HCT116 (cell line): ENCODE results near the gene TIMM44. TPM values are rescaled to one million over a fixed set of nuclear protein-coding genes. Genes with fewer than 3 reads are reported as not detected.

Experiments
- ATAC-seq: fragments of 200-7000 bp; cut with Tn5 transposase; 2 replicates; pipeline ENCODE4 v1.9.1; 2020; ENCODE audit warnings: mild to moderate bottlenecking, moderate library complexity
- BruUV-seq: library from RNA; stranded (reverse); fragments of 400-500 nt; replicated peaks from 2 replicates; lab custom pipeline; 2021; lab: Mats Ljungman, UMichigan
- CTCF ChIA-PET: fragments of 300-600 bp; sonication (Branson Sonifier 250); formaldehyde crosslinking; loops from one replicate; lab custom pipeline; 2021; ENCODE audit warnings: antibody characterized with exemption; lab: Charles Lee
- POLR2A ChIA-PET: fragments of 300-600, 350-600 bp; sonication (Branson Sonifier 250); formaldehyde crosslinking; loops from one replicate; lab custom pipeline; 2021; ENCODE audit warnings: antibody characterized with exemption; lab: Charles Lee
- RAD21 ChIA-PET, 2 experiments: fragments of 300-600 bp; sonication (Branson Sonifier 250); formaldehyde crosslinking; loops; one replicate each; lab custom pipeline; 2023; ENCODE audit warnings: low total read pairs in 2 of 2; ENCODE audit not compliant: uncharacterized antibody in 2 of 2, unreplicated experiment in 2 of 2, low non-redundant PET in 1 of 2; lab: Charles Lee
- DNase-seq: peaks from one replicate; pipeline ENCODE4 v3.0.0-alpha.2; 2010; ENCODE audit warnings: low read depth, low spot score
- H2AFZ ChIP-seq: fragments of 200-600 bp; shearing (Covaris generic), sonication (generic); 2 replicates; pipeline ENCODE4 v1.6.1; 2017; ENCODE audit warnings: low read depth, mixed run types, mixed read lengths, antibody characterized with exemption, low read length; ENCODE audit not compliant: poor library complexity, severe bottlenecking
- H3K27ac ChIP-seq: 2 replicates; pipeline ENCODE4 v1.5.1; 2012; ENCODE audit warnings: low read depth, low read length
- H3K27me3 ChIP-seq: fragments of 200-600 bp; sonication (generic); 2 replicates; pipeline ENCODE4 v1.6.1; 2016; ENCODE audit warnings: mixed run types, low read length, mixed read lengths; ENCODE audit not compliant: insufficient read depth
- H3K36me3 ChIP-seq, 2 experiments: fragments of 200-500 bp in 1 of 2; fragments of 200-600 bp in 1 of 2; sonication (Bioruptor generic) in 1 of 2; sonication (generic) in 1 of 2; 2 replicates each; pipeline versions ENCODE4 v1.5.1 to v1.6.1; 2014 to 2016; ENCODE audit warnings: low read length in 2 of 2, inconsistent platforms in 1 of 2, mixed read lengths in 1 of 2, mixed run types in 1 of 2; ENCODE audit not compliant: insufficient read depth in 2 of 2, control insufficient read depth in 1 of 2
- H3K4me1 ChIP-seq, 2 experiments: fragments of 200-600 bp in 1 of 2; sonication (generic) in 1 of 2; 2 replicates each; pipeline versions ENCODE4 v1.5.1 to v1.6.1; 2012 to 2017; ENCODE audit warnings: low read length in 2 of 2, inconsistent platforms in 1 of 2, mild to moderate bottlenecking in 1 of 2, mixed read lengths in 1 of 2, mixed run types in 1 of 2, moderate library complexity in 1 of 2; ENCODE audit not compliant: insufficient read depth in 2 of 2, control insufficient read depth in 1 of 2
- H3K4me2 ChIP-seq: fragments of 200-600 bp; sonication (generic); 2 replicates; pipeline ENCODE4 v1.6.1; 2017; ENCODE audit warnings: mixed run types, low read length, mixed read lengths
- H3K4me3 ChIP-seq, 2 experiments: fragments of 200-600 bp in 1 of 2; sonication (generic) in 1 of 2; replicated peaks in 1 of 2; 2 replicates each; pipeline ENCODE4 v1.5.1; 2011 to 2016; ENCODE audit warnings: low read length in 2 of 2, control low read depth in 1 of 2, low read depth in 1 of 2, mild to moderate bottlenecking in 1 of 2, mixed read lengths in 1 of 2, mixed run types in 1 of 2
- H3K79me2 ChIP-seq: fragments of 200-600 bp; sonication (generic); 2 replicates; pipeline ENCODE4 v1.6.1; 2017; ENCODE audit warnings: mild to moderate bottlenecking, mixed run types, low read length, moderate library complexity, mixed read lengths; ENCODE audit not compliant: insufficient read depth
- H3K9ac ChIP-seq: fragments of 200-600 bp; sonication (generic); 2 replicates; pipeline ENCODE4 v1.6.1; 2016; ENCODE audit warnings: low read length, mixed read lengths
- H3K9me2 ChIP-seq: fragments of 200-600 bp; sonication (generic), shearing (Covaris generic); 2 replicates; pipeline ENCODE4 v1.6.1; 2017; ENCODE audit warnings: mixed run types, mild to moderate bottlenecking, moderate library complexity; ENCODE audit not compliant: insufficient read depth
- H3K9me3 ChIP-seq, 2 experiments: fragments of 200-500 bp in 1 of 2; fragments of 200-600 bp in 1 of 2; sonication (Bioruptor generic) in 1 of 2; sonication (generic) in 1 of 2; 2 replicates each; pipeline ENCODE4 v1.6.1; 2014 to 2017; ENCODE audit warnings: low read length in 2 of 2, mixed read lengths in 2 of 2, inconsistent platforms in 1 of 2, low read depth in 1 of 2, mild to moderate bottlenecking in 1 of 2, mixed run types in 1 of 2, moderate library complexity in 1 of 2; ENCODE audit not compliant: control insufficient read depth in 1 of 2, insufficient read depth in 1 of 2
- H4K20me1 ChIP-seq: fragments of 200-600 bp; sonication (generic), shearing (Covaris generic); 2 replicates; pipeline ENCODE4 v1.6.1; 2017; ENCODE audit warnings: mixed run types, mild to moderate bottlenecking, moderate library complexity; ENCODE audit not compliant: insufficient read depth
- CBX3 ChIP-seq: IDR thresholded peaks from 2 replicates; pipeline ENCODE4 v1.6.1; 2012; ENCODE audit warnings: low read depth
- EGR1 ChIP-seq: IDR thresholded peaks from 2 replicates; pipeline ENCODE4 v1.6.1; 2012; ENCODE audit warnings: low read depth
- ELF1 ChIP-seq: IDR thresholded peaks from 2 replicates; pipeline ENCODE4 v1.6.1; 2012; ENCODE audit warnings: low read depth, borderline replicate concordance
- JUND ChIP-seq: IDR thresholded peaks from 2 replicates; pipeline ENCODE4 v1.6.1; 2012
- POLR2A ChIP-seq: IDR thresholded peaks from 2 replicates; pipeline ENCODE4 v1.7.0; 2011; ENCODE audit warnings: borderline replicate concordance; ENCODE audit not compliant: insufficient read depth, insufficient read length; ENCODE audit errors: extremely low read depth
- POLR2AphosphoS5 ChIP-seq: IDR thresholded peaks from 2 replicates; pipeline ENCODE4 v1.6.1; 2011; ENCODE audit warnings: mild to moderate bottlenecking, low read depth, low read length, moderate library complexity
- RAD21 ChIP-seq: IDR thresholded peaks from 2 replicates; pipeline ENCODE4 v1.6.1; 2012; ENCODE audit warnings: low read depth, mild to moderate bottlenecking
- SIN3A ChIP-seq: IDR thresholded peaks from 2 replicates; pipeline ENCODE4 v1.6.1; 2012; ENCODE audit warnings: low read depth
- SP1 ChIP-seq: IDR thresholded peaks from 2 replicates; pipeline ENCODE4 v1.6.1; 2012; ENCODE audit warnings: low read depth
- SRF ChIP-seq: IDR thresholded peaks from 2 replicates; pipeline ENCODE4 v1.6.1; 2012; ENCODE audit warnings: low read depth
- TCF7L2 ChIP-seq: IDR thresholded peaks from 2 replicates; pipeline ENCODE4 v1.7.0; 2011; ENCODE audit warnings: borderline replicate concordance, inconsistent platforms; ENCODE audit not compliant: insufficient read depth, insufficient read length; ENCODE audit errors: extremely low read depth
- YY1 ChIP-seq: IDR thresholded peaks from 2 replicates; pipeline ENCODE4 v1.6.1; 2011; ENCODE audit warnings: low read length, low read depth, moderate library complexity, mild to moderate bottlenecking; ENCODE audit not compliant: insufficient replicate concordance; ENCODE audit errors: extremely low read depth
- ZNF274 ChIP-seq: fragments of 200-500 bp; sonication (Bioruptor generic); IDR thresholded peaks from 2 replicates; pipeline ENCODE4 v1.6.1; 2014; ENCODE audit warnings: mild to moderate bottlenecking, low read depth, low read length, inconsistent platforms
- intact Hi-C: fragments of 100-400 bp; cut with micrococcal nuclease; formaldehyde crosslinking; loops from 2 replicates; pipeline ENCODE4 v1.10.0; 2022
- total RNA-seq: library from RNA; stranded (reverse); gene quantifications from one replicate; pipeline ENCODE4 v1.2.1, GENCODE V29; 2021; ENCODE audit not compliant: unreplicated experiment
- TF ChIP-seq, protein P1 (sequence below): IDR thresholded peaks from 2 replicates; pipeline ENCODE4 v1.6.1; 2012
- TF ChIP-seq, protein P2 (sequence below): IDR thresholded peaks from 2 replicates; pipeline ENCODE4 v1.6.1; 2012
- TF ChIP-seq, protein P3 (sequence below), 3 experiments: fragments of 200-600 bp in 1 of 3; sonication (generic) in 1 of 3; IDR thresholded peaks in 2 of 3; conservative IDR thresholded peaks in 1 of 3; 2 replicates each; pipeline ENCODE4 v1.5.1; 2012 to 2017; ENCODE audit warnings: low read depth in 2 of 3, low read length in 2 of 3, antibody characterized with exemption in 1 of 3, borderline replicate concordance in 1 of 3, control low read depth in 1 of 3, mild to moderate bottlenecking in 1 of 3, mixed read lengths in 1 of 3, mixed run types in 1 of 3, moderate library complexity in 1 of 3; ENCODE audit not compliant: insufficient read depth in 1 of 3

TIMM44 gene
- total RNA-seq, 1 experiment from 2014 or later, result 136 TPM

DNA sequence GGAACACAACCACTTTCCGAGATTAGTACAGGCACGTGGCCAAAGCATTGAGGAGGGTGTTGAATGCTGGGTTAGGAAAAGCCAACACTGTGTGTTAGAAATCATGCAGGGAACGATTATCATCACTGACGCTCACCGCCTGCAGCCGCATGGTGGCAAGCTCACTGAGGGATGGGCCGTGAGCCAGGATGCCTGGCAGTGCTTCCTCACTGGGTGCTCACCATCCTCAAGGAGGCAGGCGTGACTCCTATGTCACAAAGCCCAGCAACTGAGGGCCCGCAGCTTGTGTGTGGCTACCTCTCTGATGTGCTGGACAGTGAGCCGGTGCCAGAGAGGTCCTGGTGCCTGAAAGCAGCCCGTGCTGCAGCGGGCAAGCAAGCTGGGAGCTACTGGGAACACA is 30.4 kb upstream of the TIMM44 start:
- H2AFZ ChIP-seq, result no peak overlapping the region
- no peaks in the 10 kb centered on the region for H3K27me3 ChIP-seq
- RAD21 ChIA-PET, result no interaction called here
- no peak overlapping the region for H3K4me3 ChIP-seq
- BruUV-seq, result no TSS peak
- CTCF ChIA-PET, result no interaction called here
- peaks cover 29 to 40% of the 10 kb centered on the region in 2 experiments; a peak in 3 of 4 replicates for H3K36me3 ChIP-seq
- TF ChIP-seq SP1 (no peak), TCF7L2 (no peak), POLR2AphosphoS5 (no peak), POLR2A (no peak)
- POLR2A ChIA-PET, result no interaction called here
- no peaks in the 10 kb centered on the region for H4K20me1 ChIP-seq
- no peaks in the 10 kb centered on the region for H3K4me1 ChIP-seq
- no peak overlapping the region for H3K9ac ChIP-seq
- peaks cover 44% of the 10 kb centered on the region; the same call in 1 of the 2 replicates for H3K79me2 ChIP-seq
- H3K9me3 ChIP-seq, result no peaks in the 10 kb centered on the region
- H3K9me2 ChIP-seq, result no peaks in the 10 kb centered on the region
- ATAC-seq (no peak), DNase-seq (no peak)
- H3K27ac ChIP-seq, result no peak overlapping the region
- no peak overlapping the region for H3K4me2 ChIP-seq
- intact Hi-C loops, result no loop called here

DNA sequence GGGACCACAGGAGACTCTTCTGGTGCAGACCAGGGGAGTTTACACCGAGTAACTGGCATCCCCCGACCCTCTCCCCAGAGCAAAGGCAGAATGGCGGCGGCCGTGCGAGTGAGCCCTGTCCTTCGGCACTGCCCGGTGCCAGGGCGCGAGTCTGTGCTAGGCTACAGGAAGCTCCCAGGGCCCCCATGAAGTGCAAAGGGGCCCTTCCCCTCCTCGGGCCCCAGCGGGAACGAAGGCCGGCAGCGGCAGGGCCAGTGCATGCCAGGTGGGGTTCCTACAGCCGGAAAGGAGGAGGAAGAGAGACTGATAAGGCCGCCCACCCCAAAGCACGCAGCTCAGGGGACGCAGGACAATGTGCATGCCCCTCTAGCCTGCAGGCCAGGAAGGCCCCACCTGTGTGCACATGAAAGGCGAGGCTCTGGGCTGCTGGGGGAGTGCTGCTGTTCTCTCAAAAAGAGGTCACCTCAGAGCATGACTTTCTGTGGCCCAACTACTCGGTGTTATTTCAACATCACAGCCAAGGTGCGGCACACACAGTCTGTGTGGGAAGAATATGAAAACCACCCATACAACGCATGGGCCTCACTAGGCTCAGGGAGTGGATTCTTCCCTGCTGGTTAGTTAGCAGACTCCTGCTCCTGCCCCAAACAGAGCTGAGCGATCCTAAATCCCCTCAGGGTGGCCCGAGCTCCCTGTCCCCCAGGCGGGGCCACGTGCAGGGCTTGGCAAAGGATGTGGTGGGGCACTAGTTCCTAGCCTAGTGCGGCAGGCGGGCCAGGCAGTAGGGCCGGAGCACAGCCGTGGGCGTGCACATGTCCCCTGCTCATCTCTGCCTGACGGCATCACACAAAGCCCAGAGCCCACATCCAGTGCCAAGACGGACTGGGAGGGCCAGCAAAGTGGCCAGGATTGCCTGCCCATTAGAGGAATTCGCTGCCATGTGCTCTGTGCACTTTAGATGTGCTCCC is 28.4 kb upstream of the TIMM44 start:
- CTCF ChIA-PET, result interaction anchor here (0.5 to 1.5 kb wide), 4 partner anchors 10 to 873 kb away, joined by 3 to 5 read pairs (median 4); no protein-coding TSS in a partner anchor
- H3K79me2 ChIP-seq, result peaks cover 29% of the 10 kb centered on the region; the same call in 1 of the 2 replicates
- no TSS peak for BruUV-seq
- POLR2A ChIA-PET, result no interaction called here
- RAD21 ChIA-PET, result no interaction called here
- intact Hi-C loops, result no loop called here
- no peaks in the 10 kb centered on the region for H4K20me1 ChIP-seq
- H3K9me3 ChIP-seq, result no peaks in the 10 kb centered on the region
- no peaks in the 10 kb centered on the region for H3K9me2 ChIP-seq
- H2AFZ ChIP-seq, result no peak overlapping the region
- no peaks in the 10 kb centered on the region for H3K27me3 ChIP-seq
- no peak overlapping the region for H3K9ac ChIP-seq
- H3K4me2 ChIP-seq, result no peak overlapping the region
- no peak overlapping the region for H3K27ac ChIP-seq
- DNase-seq, result no peak
- peaks cover 42 to 45% of the 10 kb centered on the region in 2 experiments; a peak in 3 of 4 replicates for H3K36me3 ChIP-seq
- H3K4me3 ChIP-seq, result no peak overlapping the region
- no peaks in the 10 kb centered on the region for H3K4me1 ChIP-seq
- peak; percentile 12; the same call in 1 of the 2 replicates for ATAC-seq
- TF ChIP-seq YY1 (no peak), ELF1 (no peak), RAD21 (no peak), EGR1 (no peak), SIN3A (no peak), SP1 (no peak), ZNF274 (no peak), POLR2A (no peak), JUND (no peak), SRF (no peak), CBX3 (no peak)
- TF ChIP-seq, protein P1, sequence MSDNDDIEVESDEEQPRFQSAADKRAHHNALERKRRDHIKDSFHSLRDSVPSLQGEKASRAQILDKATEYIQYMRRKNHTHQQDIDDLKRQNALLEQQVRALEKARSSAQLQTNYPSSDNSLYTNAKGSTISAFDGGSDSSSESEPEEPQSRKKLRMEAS, result no peak
- TF ChIP-seq, protein P2, sequence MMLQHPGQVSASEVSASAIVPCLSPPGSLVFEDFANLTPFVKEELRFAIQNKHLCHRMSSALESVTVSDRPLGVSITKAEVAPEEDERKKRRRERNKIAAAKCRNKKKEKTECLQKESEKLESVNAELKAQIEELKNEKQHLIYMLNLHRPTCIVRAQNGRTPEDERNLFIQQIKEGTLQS, result no peak
- TF ChIP-seq, protein P3, sequence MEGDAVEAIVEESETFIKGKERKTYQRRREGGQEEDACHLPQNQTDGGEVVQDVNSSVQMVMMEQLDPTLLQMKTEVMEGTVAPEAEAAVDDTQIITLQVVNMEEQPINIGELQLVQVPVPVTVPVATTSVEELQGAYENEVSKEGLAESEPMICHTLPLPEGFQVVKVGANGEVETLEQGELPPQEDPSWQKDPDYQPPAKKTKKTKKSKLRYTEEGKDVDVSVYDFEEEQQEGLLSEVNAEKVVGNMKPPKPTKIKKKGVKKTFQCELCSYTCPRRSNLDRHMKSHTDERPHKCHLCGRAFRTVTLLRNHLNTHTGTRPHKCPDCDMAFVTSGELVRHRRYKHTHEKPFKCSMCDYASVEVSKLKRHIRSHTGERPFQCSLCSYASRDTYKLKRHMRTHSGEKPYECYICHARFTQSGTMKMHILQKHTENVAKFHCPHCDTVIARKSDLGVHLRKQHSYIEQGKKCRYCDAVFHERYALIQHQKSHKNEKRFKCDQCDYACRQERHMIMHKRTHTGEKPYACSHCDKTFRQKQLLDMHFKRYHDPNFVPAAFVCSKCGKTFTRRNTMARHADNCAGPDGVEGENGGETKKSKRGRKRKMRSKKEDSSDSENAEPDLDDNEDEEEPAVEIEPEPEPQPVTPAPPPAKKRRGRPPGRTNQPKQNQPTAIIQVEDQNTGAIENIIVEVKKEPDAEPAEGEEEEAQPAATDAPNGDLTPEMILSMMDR (IDR thresholded peaks at IDR 0.05 in 2 of 3, conservative IDR thresholded peaks at IDR 0.05 in 1 of 3; ENCODE audit: borderline replicate concordance in 1 of 3, insufficient read depth in 1 of 3, low read depth in 2 of 3, low read length in 2 of 3), result no peak
